SK-N-MC (cell line): ENCODE results near the gene CX3CR1.

Experiments
- EZH2 ChIP-seq: fragments of 200-600 bp; sonication (generic); IDR thresholded peaks from one replicate; pipeline ENCODE4 v1.6.1; 2017; ENCODE audit warnings: antibody characterized with exemption
- POLR2AphosphoS5 ChIP-seq: IDR thresholded peaks from 2 replicates; pipeline ENCODE4 v1.6.1; 2012; ENCODE audit warnings: mild to moderate bottlenecking, low read depth, low read length, borderline replicate concordance

- TF ChIP-seq EZH2 (no peak), POLR2AphosphoS5 (no peak)
Observed at GRCh38 chr3:39234651-39235050, 45.2 kb downstream of the CX3CR1 start.
